GM18508 (cell line): ENCODE data around the gene ARRDC5.
"Not testable (repeated sequence)": the region's sequence is repeated elsewhere in the genome, so short reads cannot be mapped to it uniquely, and the experiment has no call there.

Experiments
- ATAC-seq: cut with Tn5 transposase; IDR thresholded peaks from one replicate; pipeline ENCODE4 v1.9.1; 2021; ENCODE audit warnings: moderate number of reproducible peaks; ENCODE audit not compliant: insufficient read depth, unreplicated experiment

The ARRDC5 gene

DNA sequence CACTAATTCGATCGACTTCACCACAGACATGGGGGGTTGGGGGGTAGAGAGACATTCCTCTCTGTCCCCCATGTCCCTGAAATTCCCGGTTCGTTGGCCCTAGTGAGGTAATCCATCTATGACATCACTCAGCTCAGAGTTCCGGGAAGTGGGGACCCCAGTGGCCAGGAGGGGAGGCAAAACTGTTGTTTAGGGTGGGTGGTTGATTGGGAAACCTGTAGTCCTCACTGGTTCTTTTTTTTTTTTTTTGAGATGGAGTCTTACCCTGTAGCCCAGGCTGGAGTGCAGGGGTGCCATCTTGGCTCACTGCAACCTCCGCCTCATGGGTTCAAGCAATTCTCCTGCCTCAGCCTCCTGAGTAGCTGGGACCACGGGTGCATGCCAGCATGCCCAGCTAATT lies at the start of gene ARRDC5:
Gene ARRDC5 (minus strand): TSS at position 101 of the 400 bp plus-strand sequence. CDS start 71 bp downstream, at position 30.
- no peak for ATAC-seq

GRCh38 chr19:4951656-4952055 lies 49.0 kb upstream of the ARRDC5 start:
- ATAC-seq, result no peak

GRCh38 chr19:4950650-4951049 lies 48.0 kb upstream of the ARRDC5 start:
- ATAC-seq, result not testable (repeated sequence)

- not testable (repeated sequence) for ATAC-seq
These were observed 39.0 kb upstream of the ARRDC5 start for GRCh38 chr19:4941638-4942169.

GRCh38 chr19:4939466-4939865 lies 36.8 kb upstream of the ARRDC5 start:
- no peak for ATAC-seq

DNA sequence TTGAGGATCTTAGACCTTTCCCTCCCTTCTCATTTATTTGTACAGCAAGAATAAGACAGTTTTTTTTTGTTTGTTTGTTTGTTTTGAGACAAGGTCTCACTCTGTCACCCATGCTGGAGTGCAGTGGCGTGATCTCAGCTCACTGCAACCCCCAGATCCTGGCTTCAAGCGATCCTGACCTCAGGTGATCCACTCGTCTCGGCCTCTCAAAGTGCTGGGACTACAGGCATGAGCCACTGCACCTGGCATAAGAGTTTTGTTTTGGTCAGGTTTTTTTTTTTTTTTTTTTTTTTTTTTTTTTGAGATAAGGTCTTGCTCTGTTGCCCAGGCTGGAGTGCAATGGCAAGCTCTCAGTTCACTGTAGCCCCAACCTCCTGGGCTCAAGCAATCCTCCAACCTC lies 35.8 kb upstream of the ARRDC5 start:
- not testable (repeated sequence) for ATAC-seq

GRCh38 chr19:4937060-4937459 lies 34.4 kb upstream of the ARRDC5 start:
- ATAC-seq, result no peak

GRCh38 chr19:4935444-4935843 lies 32.7 kb upstream of the ARRDC5 start:
- no peak for ATAC-seq

- ATAC-seq, result no peak
These were observed 30.8 kb upstream of the ARRDC5 start for GRCh38 chr19:4933528-4933927.

DNA sequence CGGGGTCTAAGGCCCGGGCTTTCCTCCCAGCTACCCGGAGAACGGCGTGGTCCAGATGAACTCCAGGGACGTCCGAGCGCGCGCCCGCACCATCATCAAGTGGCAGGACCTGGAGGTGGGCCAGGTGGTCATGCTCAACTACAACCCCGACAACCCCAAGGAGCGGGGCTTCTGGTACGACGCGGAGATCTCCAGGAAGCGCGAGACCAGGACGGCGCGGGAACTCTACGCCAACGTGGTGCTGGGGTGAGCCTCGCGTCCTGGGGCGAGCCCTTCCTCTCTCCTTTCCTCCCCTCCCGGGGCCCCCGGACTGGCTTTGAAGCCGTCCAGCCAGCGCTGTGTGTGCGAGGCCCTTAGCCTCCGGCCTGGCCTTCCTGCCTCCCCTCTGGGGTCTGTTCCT lies 30.0 kb upstream of the ARRDC5 start:
- no peak for ATAC-seq

- no peak for ATAC-seq
These were observed 28.0 kb upstream of the ARRDC5 start for GRCh38 chr19:4930664-4931063.

- no peak for ATAC-seq
These were observed 26.5 kb upstream of the ARRDC5 start for GRCh38 chr19:4929186-4929585.

- ATAC-seq, result no peak
These were observed 20.6 kb upstream of the ARRDC5 start for GRCh38 chr19:4923276-4923747.

- ATAC-seq, result no peak
These were observed 20.0 kb upstream of the ARRDC5 start for GRCh38 chr19:4922530-4923275.

- no peak for ATAC-seq
These were observed 13.8 kb upstream of the ARRDC5 start for GRCh38 chr19:4916292-4917082.

DNA sequence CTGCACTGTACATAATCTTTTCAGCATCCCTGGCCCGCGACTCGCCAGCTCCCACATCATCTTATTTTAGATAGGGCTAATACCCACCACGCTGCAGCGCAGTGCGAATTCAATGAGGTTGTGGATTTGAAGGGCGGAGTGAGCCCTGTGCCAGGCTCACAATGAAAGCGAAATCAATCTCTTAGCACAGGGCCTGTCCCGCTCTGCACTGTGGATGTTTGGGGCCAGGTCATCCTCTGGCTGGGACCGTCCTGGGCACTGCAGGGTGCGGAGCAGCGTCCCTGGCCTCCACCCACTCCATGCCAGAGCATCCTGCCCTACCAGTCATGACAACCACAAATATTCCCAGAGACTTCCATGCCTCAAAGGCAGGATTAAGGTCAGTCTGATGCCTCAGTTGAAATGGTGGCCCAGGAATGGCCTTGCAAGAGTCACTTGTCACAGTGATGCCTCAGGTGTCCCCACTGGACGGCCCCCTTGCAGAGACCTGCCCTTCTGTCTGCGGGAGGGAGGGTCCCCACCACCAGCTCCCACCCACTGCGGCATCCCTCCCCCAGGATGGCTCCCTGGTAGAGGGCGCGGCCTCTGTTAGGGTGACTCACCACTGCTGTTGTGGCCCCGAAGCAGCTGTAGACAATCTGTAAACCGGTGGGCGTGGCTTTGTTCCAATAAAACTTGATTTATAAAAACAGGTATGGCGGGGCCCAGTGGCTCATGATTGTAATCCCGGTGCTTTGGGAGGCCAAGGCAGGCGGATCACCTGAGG lies 12.2 kb upstream of the ARRDC5 start:
- ATAC-seq, result no peak

DNA sequence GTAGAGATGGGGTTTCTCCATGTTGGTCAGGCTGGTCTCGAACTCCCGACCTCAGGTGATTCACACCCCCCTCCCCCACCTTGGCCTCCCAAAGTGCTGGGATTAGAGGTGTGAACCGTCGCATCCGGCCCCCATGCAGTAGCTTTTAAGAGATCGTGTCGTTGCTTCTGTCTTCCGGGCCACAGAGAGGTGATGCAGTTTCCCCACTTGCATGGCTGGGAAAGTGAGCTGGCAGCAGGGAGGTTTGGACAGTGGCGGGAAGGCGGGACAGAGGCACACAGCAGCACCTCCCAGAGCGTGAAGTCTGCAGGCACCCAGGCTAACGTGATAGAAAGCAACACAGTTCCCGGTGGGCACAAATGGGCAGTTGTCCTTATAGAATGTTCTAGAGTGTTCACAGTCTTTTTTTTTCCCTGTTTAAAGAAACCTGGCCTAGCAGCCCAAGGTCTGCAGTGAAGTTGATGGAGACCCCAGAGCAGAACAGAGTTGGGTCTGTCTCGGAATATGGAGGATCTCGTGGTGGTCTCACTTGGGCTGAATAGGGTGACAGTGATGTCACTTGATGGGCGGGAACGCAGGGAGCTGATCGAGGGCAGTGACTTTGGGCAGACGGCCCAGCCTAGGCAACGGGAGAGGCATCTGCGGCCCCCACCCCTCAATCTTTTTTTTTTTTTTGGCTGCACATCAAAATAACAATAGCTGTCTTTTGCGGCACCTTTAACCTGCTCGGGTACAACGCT lies 11.5 kb upstream of the ARRDC5 start:
- no peak for ATAC-seq

DNA sequence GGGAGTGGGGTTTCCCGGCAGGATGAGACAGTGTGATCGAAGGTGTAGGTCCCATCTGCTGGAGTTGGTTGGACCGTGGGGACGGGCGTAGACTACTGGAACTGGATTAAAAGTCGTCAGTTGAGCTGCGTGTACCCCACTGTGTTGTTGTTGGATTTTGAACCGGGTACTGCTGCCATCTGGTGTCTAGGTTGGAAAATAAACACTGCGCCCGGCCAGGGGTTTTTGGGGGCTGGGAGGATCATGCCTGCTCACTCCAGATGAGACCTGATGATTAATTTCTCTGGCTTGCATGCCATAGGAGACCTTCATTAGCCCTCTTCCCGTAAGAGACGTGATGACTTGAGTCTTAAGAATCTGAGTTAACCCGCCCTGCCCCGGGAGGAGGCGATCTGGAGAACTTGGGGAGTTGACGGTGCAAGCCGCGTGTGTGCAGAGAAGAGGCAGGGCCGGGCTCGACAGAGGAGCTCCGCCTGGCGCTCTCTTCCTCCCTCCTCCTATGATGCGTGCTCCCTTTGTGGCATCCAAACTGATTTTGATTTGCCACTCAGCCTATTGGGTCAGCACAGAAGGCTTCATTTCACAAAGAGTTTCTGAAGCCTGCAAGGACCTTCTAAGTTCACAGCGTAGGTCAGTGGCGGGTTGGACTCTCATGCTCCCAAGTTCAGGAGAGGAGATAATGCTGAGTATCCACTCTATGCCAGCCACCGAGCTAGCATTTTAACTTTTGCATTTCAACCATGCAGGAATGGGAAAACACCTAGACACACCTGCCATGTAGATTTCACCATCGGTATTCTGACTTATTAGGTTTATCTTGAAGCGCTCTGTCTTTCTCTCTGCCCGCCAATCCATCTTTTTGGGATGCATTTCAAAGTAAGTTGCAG lies 9.3 kb upstream of the ARRDC5 start:
- ATAC-seq, result no peak

DNA sequence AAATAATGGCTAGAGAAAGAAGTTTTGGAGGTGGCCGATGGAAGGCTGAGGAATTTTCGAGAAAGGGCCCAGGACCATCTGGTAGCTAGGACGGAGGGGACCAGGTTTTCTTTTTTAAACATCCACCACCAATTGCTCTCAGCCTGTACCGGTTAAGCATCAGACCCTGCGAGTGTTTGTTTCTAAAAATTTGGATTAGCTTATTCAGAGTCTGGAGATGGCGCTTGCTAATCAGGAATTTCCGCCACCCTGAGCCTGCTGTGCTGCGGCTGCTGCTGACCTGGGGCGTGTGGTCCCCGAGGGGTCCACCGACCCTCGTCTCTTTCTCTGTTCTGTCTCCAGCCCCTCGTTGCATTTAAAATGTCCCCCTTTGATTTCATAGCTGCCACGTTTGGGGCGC lies 8.6 kb upstream of the ARRDC5 start:
- no peak for ATAC-seq
